Hepatocyte (in vitro differentiated cells): Measurements from ENCODE around the gene MGMT.

Experiments used
- CTCF ChIP-seq: fragments of 200-600 bp; sonication (generic); IDR thresholded peaks from 2 replicates; pipeline ENCODE4 v1.5.1; 2016; ENCODE audit warnings: antibody characterized with exemption, mild to moderate bottlenecking; ENCODE audit not compliant: poor library complexity
- EZH2 ChIP-seq: fragments of 200-600 bp; sonication (generic); IDR thresholded peaks from 2 replicates; pipeline ENCODE4 v1.6.1; 2016; ENCODE audit warnings: antibody characterized with exemption, mild to moderate bottlenecking, borderline replicate concordance
- EZH2phosphoT487 ChIP-seq: fragments of 200-600 bp; sonication (generic); IDR thresholded peaks from one replicate; pipeline ENCODE4 v1.6.1; 2018; ENCODE audit warnings: antibody characterized with exemption, mild to moderate bottlenecking, low read depth, moderate library complexity; ENCODE audit not compliant: unreplicated experiment, severe bottlenecking

- TF ChIP-seq CTCF (no peak), EZH2 (no peak), EZH2phosphoT487 (no peak)
Observed at GRCh38 chr10:129421399-129422010, 45.5 kb upstream of the MGMT start.
